Activated CD8-positive, alpha-beta T cell treated with anti-CD3 and anti-CD28 coated beads for 36 hours (primary cell): ENCODE results near the gene LIN28B. TPM values are rescaled to one million over a fixed set of nuclear protein-coding genes. Genes with fewer than 3 reads are reported as not detected.
"Not testable (repeated sequence)": the region's sequence is repeated elsewhere in the genome, so short reads cannot be mapped to it uniquely, and the experiment has no call there.

Experiments used
- ATAC-seq: fragments of 200-7000 bp; cut with Tn5 transposase; one replicate; pipeline ENCODE4 v1.10.0; 2021; ENCODE audit warnings: mild to moderate bottlenecking, moderate library complexity
- CTCF ChIA-PET: fragments of 350-600 bp; sonication (Branson Sonifier 250); formaldehyde crosslinking; loops from one replicate; lab custom pipeline; 2021; ENCODE audit warnings: antibody characterized with exemption; lab: Charles Lee
- POLR2A ChIA-PET: fragments of 350-600 bp; sonication (Branson Sonifier 250); formaldehyde crosslinking; loops from one replicate; lab custom pipeline; 2021; ENCODE audit warnings: antibody characterized with exemption; lab: Charles Lee
- DNase-seq: peaks from one replicate; pipeline ENCODE4 v3.0.0-alpha.2; 2020
- H3K27ac Mint-ChIP-seq: one replicate; pipeline ENCODE4 v1.8.0; 2021; ENCODE audit warnings: mild to moderate bottlenecking, mixed read lengths
- H3K27me3 Mint-ChIP-seq: one replicate; pipeline ENCODE4 v1.8.0; 2021; ENCODE audit warnings: mixed read lengths
- H3K36me3 Mint-ChIP-seq: one replicate; pipeline ENCODE4 v1.8.0; 2021; ENCODE audit warnings: low read depth, mixed read lengths
- H3K4me1 Mint-ChIP-seq: one replicate; pipeline ENCODE4 v1.8.0; 2021; ENCODE audit warnings: low read depth, mixed read lengths
- H3K4me3 Mint-ChIP-seq: one replicate; pipeline ENCODE4 v1.8.0; 2021; ENCODE audit warnings: mild to moderate bottlenecking, moderate library complexity, mixed read lengths
- H3K9me3 Mint-ChIP-seq: one replicate; pipeline ENCODE4 v1.8.0; 2021; ENCODE audit warnings: mixed read lengths
- intact Hi-C: fragments of 100-400 bp; cut with micrococcal nuclease; formaldehyde crosslinking; loops from one replicate; pipeline ENCODE4 v1.10.0; 2022
- total RNA-seq, 2 experiments: library from RNA; stranded (reverse); gene quantifications; one replicate each; pipeline ENCODE4 v1.2.3, GENCODE V29; 2021
- TF ChIP-seq, protein P1 (sequence below): fragments of 200-600 bp; IDR thresholded peaks from one replicate; pipeline ENCODE4 v1.8.0; 2022; ENCODE audit warnings: antibody characterized with exemption, mild to moderate bottlenecking

The LIN28B gene
- total RNA-seq, 2 experiments from 2014 or later: not detected

- TF ChIP-seq, protein P1, sequence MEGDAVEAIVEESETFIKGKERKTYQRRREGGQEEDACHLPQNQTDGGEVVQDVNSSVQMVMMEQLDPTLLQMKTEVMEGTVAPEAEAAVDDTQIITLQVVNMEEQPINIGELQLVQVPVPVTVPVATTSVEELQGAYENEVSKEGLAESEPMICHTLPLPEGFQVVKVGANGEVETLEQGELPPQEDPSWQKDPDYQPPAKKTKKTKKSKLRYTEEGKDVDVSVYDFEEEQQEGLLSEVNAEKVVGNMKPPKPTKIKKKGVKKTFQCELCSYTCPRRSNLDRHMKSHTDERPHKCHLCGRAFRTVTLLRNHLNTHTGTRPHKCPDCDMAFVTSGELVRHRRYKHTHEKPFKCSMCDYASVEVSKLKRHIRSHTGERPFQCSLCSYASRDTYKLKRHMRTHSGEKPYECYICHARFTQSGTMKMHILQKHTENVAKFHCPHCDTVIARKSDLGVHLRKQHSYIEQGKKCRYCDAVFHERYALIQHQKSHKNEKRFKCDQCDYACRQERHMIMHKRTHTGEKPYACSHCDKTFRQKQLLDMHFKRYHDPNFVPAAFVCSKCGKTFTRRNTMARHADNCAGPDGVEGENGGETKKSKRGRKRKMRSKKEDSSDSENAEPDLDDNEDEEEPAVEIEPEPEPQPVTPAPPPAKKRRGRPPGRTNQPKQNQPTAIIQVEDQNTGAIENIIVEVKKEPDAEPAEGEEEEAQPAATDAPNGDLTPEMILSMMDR: no peak
- ATAC-seq: no peak
- POLR2A ChIA-PET: interaction anchor here (0.6 kb wide), 1 partner anchor 13 kb away, joined by 3 read pairs; no protein-coding TSS in a partner anchor
- H3K4me1 Mint-ChIP-seq: no peaks in the 10 kb centered on the region
- H3K9me3 Mint-ChIP-seq: no peaks in the 10 kb centered on the region
- CTCF ChIA-PET: interaction anchor here (1.1 to 1.4 kb wide), 2 partner anchors 11 to 362 kb away, joined by 3 read pairs; no protein-coding TSS in a partner anchor
- H3K27ac Mint-ChIP-seq: no peak overlapping the region
- no peak for DNase-seq
- no peak overlapping the region for H3K4me3 Mint-ChIP-seq
- intact Hi-C loops: loop anchor here (10.0 kb wide), 1 partner anchor 115 kb away; the partner anchor contains the start of gene LIN28B
- H3K27me3 Mint-ChIP-seq: peaks cover 26% of the 10 kb centered on the region
- no peaks in the 10 kb centered on the region for H3K36me3 Mint-ChIP-seq
These were observed 113.0 kb downstream of the LIN28B start for GRCh38 chr6:105069821-105070445.

GRCh38 chr6:105072798-105073199 is 115.9 kb downstream of the LIN28B start:
- H3K36me3 Mint-ChIP-seq: no peaks in the 10 kb centered on the region
- H3K9me3 Mint-ChIP-seq: no peaks in the 10 kb centered on the region
- H3K27ac Mint-ChIP-seq: no peak overlapping the region
- intact Hi-C loops: loop anchor here (10.0 kb wide), 1 partner anchor 118 kb away; the partner anchor contains the start of gene LIN28B
- POLR2A ChIA-PET: no interaction called here
- H3K4me3 Mint-ChIP-seq: no peak overlapping the region
- DNase-seq (peak; percentile 5), ATAC-seq (peak; percentile 47)
- H3K27me3 Mint-ChIP-seq: peaks cover 18% of the 10 kb centered on the region
- TF ChIP-seq, protein P1: no peak
- no peaks in the 10 kb centered on the region for H3K4me1 Mint-ChIP-seq
- CTCF ChIA-PET: no interaction called here

DNA sequence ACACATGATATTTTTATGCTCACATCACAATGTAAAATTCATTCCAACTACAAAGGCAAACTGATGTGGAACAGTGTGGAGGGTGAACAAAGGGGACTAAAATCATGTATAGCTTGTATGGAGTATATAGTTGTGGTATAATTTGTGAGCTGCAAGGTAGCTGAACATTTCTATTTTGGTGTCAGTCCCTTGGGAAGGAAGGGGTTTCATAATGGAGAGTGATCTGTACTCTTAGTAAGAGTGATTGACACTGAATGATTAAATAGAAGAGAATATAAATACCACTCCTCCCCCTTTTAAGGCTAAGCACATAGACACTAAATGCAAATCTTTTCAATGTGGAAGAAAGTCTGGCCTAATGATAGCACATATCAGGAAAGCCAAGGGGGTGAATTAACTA is 118.3 kb downstream of the LIN28B start:
- no peaks in the 10 kb centered on the region for H3K36me3 Mint-ChIP-seq
- H3K27me3 Mint-ChIP-seq: peaks cover 11% of the 10 kb centered on the region
- no peak overlapping the region for H3K4me3 Mint-ChIP-seq
- ATAC-seq (no peak), DNase-seq (no peak)
- H3K4me1 Mint-ChIP-seq: no peaks in the 10 kb centered on the region
- H3K27ac Mint-ChIP-seq: no peak overlapping the region
- no peaks in the 10 kb centered on the region for H3K9me3 Mint-ChIP-seq
- intact Hi-C loops: loop anchor here (10.0 kb wide), 1 partner anchor 120 kb away; the partner anchor contains the start of gene LIN28B
- TF ChIP-seq, protein P1: no peak
- POLR2A ChIA-PET: no interaction called here
- CTCF ChIA-PET: interaction anchor here (1.0 kb wide), 2 partner anchors 11 to 12 kb away, joined by 4 read pairs; no protein-coding TSS in a partner anchor

GRCh38 chr6:105076418-105076817 is 119.5 kb downstream of the LIN28B start:
- DNase-seq, H3K27ac Mint-ChIP-seq, H3K27me3 Mint-ChIP-seq, H3K4me1 Mint-ChIP-seq, POLR2A ChIA-PET, ATAC-seq, H3K36me3 Mint-ChIP-seq, H3K4me3 Mint-ChIP-seq, H3K9me3 Mint-ChIP-seq: not testable (repeated sequence)
- intact Hi-C loops: loop anchor here (10.0 kb wide), 1 partner anchor 122 kb away; the partner anchor contains the start of gene LIN28B
- CTCF ChIA-PET: interaction anchor here (1.3 to 4.5 kb wide), 4 partner anchors 13 to 394 kb away, joined by 3 to 39 read pairs (median 6); no protein-coding TSS in a partner anchor

GRCh38 chr6:105077596-105078385 is 120.9 kb downstream of the LIN28B start:
- no peak for ATAC-seq

More at GRCh38 chr6:105077596-105078385, 120.9 kb downstream of the LIN28B start:
- Mint-ChIP-seq H3K27ac (no peak overlapping the region), H3K4me1 (no peaks in the 10 kb centered on the region), H3K36me3 (no peaks in the 10 kb centered on the region), H3K27me3 (peaks cover 4% of the 10 kb centered on the region), H3K9me3 (no peaks in the 10 kb centered on the region), H3K4me3 (no peak overlapping the region)
- TF ChIP-seq, protein P1: peak; percentile 70
- ChIA-PET CTCF (interaction anchor here (0.6 to 4.5 kb wide), 17 partner anchors 10 to 395 kb away, joined by 3 to 39 read pairs (median 3); no protein-coding TSS in a partner anchor), POLR2A (no interaction called here)
- no peak for DNase-seq
- intact Hi-C loops: loop anchor here (10.0 kb wide), 1 partner anchor 123 kb away; the partner anchor contains the start of gene LIN28B
